ENCODE results near the gene FARSA.

- TF ChIP-seq CTCF (IDR thresholded peaks at IDR 0.05) (no peak), EP300 (IDR thresholded peaks at IDR 0.05) (no peak), POLR2A (IDR thresholded peaks at IDR 0.05) (no peak)
Measured at GRCh38 chr19:12974301-12975220, 41.0 kb upstream of the FARSA start.
